Astrocyte (in vitro differentiated cells and primary cell): ENCODE results near the gene CDK5RAP2.

Experiments used
- EZH2 ChIP-seq: IDR thresholded peaks from 2 replicates; pipeline ENCODE4 v1.6.1; 2012; ENCODE audit warnings: mild to moderate bottlenecking, low read length, inconsistent platforms; ENCODE audit not compliant: insufficient read depth
- TF ChIP-seq, protein P1 (sequence below): IDR thresholded peaks from 2 replicates; pipeline ENCODE4 v1.5.1; 2011; ENCODE audit warnings: low read depth, mild to moderate bottlenecking, inconsistent platforms, low read length, moderate library complexity; ENCODE audit not compliant: insufficient read depth

DNA sequence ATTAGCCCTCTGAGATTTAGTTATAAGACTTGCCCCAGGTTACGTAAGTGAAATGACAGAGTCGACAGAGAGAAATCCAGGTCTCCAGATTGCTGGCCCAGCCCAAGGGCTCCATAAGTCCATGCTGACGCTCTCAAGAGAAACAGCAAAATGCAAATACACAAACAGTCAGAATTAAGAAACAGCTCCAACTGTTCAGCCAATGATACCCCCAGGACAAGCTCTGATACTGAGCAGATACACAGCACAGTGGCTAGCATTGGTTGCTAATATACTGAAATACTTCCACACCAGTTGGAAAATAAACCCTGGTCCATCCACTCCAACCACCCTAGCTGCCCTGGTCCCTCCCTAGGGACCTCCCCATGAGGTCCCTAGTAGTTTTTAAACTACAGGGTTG lies 94.2 kb downstream of the CDK5RAP2 start:
- TF ChIP-seq, protein P1, sequence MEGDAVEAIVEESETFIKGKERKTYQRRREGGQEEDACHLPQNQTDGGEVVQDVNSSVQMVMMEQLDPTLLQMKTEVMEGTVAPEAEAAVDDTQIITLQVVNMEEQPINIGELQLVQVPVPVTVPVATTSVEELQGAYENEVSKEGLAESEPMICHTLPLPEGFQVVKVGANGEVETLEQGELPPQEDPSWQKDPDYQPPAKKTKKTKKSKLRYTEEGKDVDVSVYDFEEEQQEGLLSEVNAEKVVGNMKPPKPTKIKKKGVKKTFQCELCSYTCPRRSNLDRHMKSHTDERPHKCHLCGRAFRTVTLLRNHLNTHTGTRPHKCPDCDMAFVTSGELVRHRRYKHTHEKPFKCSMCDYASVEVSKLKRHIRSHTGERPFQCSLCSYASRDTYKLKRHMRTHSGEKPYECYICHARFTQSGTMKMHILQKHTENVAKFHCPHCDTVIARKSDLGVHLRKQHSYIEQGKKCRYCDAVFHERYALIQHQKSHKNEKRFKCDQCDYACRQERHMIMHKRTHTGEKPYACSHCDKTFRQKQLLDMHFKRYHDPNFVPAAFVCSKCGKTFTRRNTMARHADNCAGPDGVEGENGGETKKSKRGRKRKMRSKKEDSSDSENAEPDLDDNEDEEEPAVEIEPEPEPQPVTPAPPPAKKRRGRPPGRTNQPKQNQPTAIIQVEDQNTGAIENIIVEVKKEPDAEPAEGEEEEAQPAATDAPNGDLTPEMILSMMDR = no peak
- no peak for TF ChIP-seq EZH2
